ENCODE data around the gene PHACTR1. TPM values are rescaled to one million over a fixed set of nuclear protein-coding genes. Genes with fewer than 3 reads are reported as not detected.

PHACTR1 gene
- total RNA-seq, 6 experiments from 2014 or later, result 0.20 to 3.5 (median 0.93) TPM

DNA sequence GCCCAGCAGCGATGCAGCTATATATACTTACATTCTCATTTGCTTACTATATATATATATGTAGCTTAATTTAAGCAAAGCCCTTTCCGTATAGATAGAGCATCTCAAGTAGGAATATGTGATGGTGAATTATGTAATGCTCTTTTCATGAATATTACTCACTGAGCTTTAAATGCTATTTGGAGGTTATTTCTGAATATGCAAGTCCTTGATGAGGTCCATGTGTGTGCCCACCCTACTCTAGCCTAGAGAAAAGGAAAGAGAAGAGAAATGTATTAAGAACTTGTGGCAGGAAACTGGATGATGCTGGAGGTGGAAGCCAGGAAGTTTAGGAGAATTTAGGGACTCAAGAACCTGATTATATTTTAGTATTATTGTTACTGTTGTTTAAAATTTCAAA lies 63.2 kb downstream of the PHACTR1 start:
- Histone ChIP-seq H3K27ac (no peak overlapping the region), H3K4me1 (no peaks in the 10 kb centered on the region), H3K9me3 (no peaks in the 10 kb centered on the region), H3K36me3 (no peaks in the 10 kb centered on the region), H3K27me3 (no peaks in the 10 kb centered on the region), H3K4me3 (no peak overlapping the region)
- no peak for TF ChIP-seq POLR2A (IDR thresholded peaks at IDR 0.05)
- TF ChIP-seq, protein P1, sequence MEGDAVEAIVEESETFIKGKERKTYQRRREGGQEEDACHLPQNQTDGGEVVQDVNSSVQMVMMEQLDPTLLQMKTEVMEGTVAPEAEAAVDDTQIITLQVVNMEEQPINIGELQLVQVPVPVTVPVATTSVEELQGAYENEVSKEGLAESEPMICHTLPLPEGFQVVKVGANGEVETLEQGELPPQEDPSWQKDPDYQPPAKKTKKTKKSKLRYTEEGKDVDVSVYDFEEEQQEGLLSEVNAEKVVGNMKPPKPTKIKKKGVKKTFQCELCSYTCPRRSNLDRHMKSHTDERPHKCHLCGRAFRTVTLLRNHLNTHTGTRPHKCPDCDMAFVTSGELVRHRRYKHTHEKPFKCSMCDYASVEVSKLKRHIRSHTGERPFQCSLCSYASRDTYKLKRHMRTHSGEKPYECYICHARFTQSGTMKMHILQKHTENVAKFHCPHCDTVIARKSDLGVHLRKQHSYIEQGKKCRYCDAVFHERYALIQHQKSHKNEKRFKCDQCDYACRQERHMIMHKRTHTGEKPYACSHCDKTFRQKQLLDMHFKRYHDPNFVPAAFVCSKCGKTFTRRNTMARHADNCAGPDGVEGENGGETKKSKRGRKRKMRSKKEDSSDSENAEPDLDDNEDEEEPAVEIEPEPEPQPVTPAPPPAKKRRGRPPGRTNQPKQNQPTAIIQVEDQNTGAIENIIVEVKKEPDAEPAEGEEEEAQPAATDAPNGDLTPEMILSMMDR (IDR thresholded peaks at IDR 0.05), result no peak
- intact Hi-C loops (cut with DNase I), result no loop called here
- 51% methylated on average over 2 of the region's 2 CpGs for WGBS (ENCODE audit: insufficient coverage, low coverage, low lambda C conversion rate, missing lambda C conversion rate)
- ATAC-seq (no peak), DNase-seq (no peak)

DNA sequence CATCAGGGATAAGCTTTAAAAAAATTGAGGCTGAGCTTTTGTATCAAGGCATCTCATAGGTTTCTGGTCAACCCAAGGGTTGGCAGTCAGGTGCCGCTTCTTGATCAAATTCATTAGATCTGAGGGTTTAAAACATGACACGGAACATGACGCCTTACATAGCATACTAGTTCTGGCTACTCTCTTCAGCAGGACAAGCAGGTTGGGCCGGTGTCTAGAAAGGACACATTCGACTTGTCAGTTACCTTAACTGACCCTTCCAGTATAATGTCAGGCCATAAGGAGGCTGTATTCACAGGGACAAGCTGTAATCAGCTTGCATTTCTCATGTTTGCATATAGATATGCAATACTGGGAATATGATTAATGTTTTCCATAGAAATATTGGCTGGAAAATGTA lies 65.6 kb downstream of the PHACTR1 start:
- Histone ChIP-seq H3K4me3 (no peak overlapping the region), H3K36me3 (no peaks in the 10 kb centered on the region), H3K27ac (no peak overlapping the region), H3K27me3 (no peaks in the 10 kb centered on the region), H3K9me3 (no peaks in the 10 kb centered on the region), H3K4me1 (no peaks in the 10 kb centered on the region)
- TF ChIP-seq POLR2A (IDR thresholded peaks at IDR 0.05), result no peak
- TF ChIP-seq, protein P1 (IDR thresholded peaks at IDR 0.05), result no peak
- intact Hi-C loops (cut with DNase I), result no loop called here
- ATAC-seq, result no peak
- no peak for DNase-seq
- WGBS (ENCODE audit: insufficient coverage, low coverage, low lambda C conversion rate, missing lambda C conversion rate), result 64% methylated on average over 5 of the region's 5 CpGs

DNA sequence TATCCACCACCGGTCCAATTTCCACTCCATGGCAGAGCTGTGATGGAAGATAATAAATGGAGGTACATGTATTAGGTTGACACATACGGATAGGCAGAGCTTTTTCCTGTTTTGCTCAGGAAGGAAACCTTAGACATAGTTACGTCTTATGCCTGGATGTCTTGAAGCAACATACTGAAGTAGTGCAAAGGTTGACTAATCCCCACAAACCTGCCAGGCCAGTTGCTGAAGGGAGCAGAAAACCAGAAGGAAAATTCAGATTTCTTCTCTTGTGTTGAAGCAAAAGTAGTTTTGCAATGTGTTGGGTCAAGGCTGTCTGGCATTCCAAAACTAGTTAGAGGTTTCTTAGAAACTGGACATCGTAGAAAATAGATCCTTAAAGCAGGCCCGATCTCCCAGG lies 68.7 kb downstream of the PHACTR1 start:
- H3K4me1 ChIP-seq, result no peaks in the 10 kb centered on the region
- H3K9me3 ChIP-seq, result no peaks in the 10 kb centered on the region
- H3K36me3 ChIP-seq, result no peaks in the 10 kb centered on the region
- WGBS (ENCODE audit: insufficient coverage, low coverage, low lambda C conversion rate, missing lambda C conversion rate), result 80% methylated on average over 5 of the region's 5 CpGs
- no peak for DNase-seq
- no peak for ATAC-seq
- intact Hi-C loops (cut with DNase I), result no loop called here
- no peaks in the 10 kb centered on the region for H3K27me3 ChIP-seq
- no peak overlapping the region for H3K4me3 ChIP-seq
- no peak for TF ChIP-seq POLR2A (IDR thresholded peaks at IDR 0.05)
- TF ChIP-seq, protein P1 (IDR thresholded peaks at IDR 0.05), result no peak
- H3K27ac ChIP-seq, result no peak overlapping the region

DNA sequence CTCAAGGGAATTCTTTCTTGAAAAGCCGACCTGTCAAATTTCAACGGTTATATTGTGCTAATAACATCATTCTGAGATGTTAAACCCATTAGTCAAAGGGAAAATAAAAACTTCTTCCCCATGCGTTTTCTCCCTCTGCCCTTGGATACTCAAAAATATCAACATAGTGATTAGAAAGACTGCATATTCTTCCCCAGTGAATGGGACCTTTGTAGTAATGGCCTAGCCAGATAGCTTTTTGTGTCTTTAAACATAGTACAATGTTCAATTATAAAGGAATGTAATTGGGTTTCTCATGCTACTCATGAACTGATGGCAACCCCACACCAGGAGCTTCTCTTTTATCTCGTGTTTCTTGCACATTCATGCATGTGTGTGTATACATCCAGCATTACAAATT lies 69.4 kb downstream of the PHACTR1 start:
- Histone ChIP-seq H3K27me3 (no peaks in the 10 kb centered on the region), H3K27ac (no peak overlapping the region), H3K4me1 (no peaks in the 10 kb centered on the region), H3K36me3 (no peaks in the 10 kb centered on the region), H3K9me3 (no peaks in the 10 kb centered on the region), H3K4me3 (no peak overlapping the region)
- intact Hi-C loops (cut with DNase I), result no loop called here
- no peak for DNase-seq
- ATAC-seq, result no peak
- TF ChIP-seq, protein P1 (IDR thresholded peaks at IDR 0.05), result no peak
- no peak for TF ChIP-seq POLR2A (IDR thresholded peaks at IDR 0.05)
- WGBS (ENCODE audit: insufficient coverage, low coverage, low lambda C conversion rate, missing lambda C conversion rate), result 64% methylated on average over 4 of the region's 4 CpGs

DNA sequence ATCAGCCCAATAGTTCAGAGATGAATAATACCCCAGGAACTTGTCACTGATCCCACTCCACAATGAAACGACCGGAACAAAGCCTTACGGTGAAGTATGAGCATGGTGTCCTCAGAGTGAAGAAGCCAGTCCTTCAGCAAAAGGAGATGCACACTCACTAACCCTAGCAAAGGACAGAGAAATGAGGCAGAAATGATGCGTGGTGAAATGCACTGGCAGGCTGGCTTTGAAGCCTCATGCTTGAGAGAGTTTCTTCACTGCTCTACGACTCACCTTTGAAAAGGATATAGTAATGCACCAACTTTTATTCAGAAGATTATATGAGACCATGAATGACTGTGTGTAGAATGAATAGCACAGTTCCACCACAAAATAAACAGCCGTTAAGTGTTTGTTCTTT lies 74.8 kb downstream of the PHACTR1 start:
- no peaks in the 10 kb centered on the region for H3K27me3 ChIP-seq
- intact Hi-C loops (cut with DNase I), result no loop called here
- 42% methylated on average over 6 of the region's 6 CpGs for WGBS (ENCODE audit: insufficient coverage, low coverage, low lambda C conversion rate, missing lambda C conversion rate)
- H3K27ac ChIP-seq, result no peak overlapping the region
- H3K4me1 ChIP-seq, result no peaks in the 10 kb centered on the region
- no peak for ATAC-seq
- TF ChIP-seq, protein P1 (IDR thresholded peaks at IDR 0.05), result no peak
- H3K9me3 ChIP-seq, result no peaks in the 10 kb centered on the region
- H3K4me3 ChIP-seq, result no peak overlapping the region
- no peak for DNase-seq
- H3K36me3 ChIP-seq, result no peaks in the 10 kb centered on the region
